GM19468 (cell line): ENCODE measurements around the gene MRM1.
"Not testable (repeated sequence)": the region's sequence is repeated elsewhere in the genome, so short reads cannot be mapped to it uniquely, and the experiment has no call there.

Source experiments
- ATAC-seq: cut with Tn5 transposase; IDR thresholded peaks from one replicate; pipeline ENCODE4 v1.9.1; 2021; ENCODE audit warnings: mild to moderate bottlenecking, moderate library complexity, moderate number of reproducible peaks; ENCODE audit not compliant: unreplicated experiment; ENCODE audit errors: extremely low read depth

Gene MRM1

DNA sequence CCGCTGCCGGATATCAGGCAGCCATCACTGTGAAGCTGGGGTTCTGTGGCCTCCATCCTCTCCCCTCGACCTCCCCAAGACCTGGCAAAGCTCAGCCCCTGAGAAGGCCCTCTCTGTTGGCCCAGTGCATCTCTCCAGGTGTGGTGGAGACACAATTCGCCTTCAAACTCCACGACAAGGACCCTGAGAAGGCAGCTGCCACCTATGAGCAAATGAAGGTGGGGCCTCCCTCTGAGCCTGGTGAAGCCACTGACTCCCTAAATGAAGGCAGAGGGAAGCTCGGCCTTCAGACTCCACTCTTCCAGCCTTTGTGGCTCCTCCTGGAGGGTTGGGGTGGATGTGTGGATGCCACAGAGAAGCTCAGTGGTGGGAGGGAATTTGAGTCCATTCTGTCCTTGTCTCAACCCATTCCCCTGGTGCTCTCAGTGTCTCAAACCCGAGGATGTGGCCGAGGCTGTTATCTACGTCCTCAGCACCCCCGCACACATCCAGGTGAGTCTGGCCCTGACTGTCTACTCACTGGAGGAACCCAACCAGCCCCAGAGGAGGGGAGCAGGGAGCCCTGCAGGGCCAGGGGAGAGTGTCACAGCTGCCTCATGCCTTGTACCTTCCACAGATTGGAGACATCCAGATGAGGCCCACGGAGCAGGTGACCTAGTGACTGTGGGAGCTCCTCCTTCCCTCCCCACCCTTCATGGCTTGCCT, 1.7 kb upstream of the MRM1 start:
- no peak for ATAC-seq

DNA sequence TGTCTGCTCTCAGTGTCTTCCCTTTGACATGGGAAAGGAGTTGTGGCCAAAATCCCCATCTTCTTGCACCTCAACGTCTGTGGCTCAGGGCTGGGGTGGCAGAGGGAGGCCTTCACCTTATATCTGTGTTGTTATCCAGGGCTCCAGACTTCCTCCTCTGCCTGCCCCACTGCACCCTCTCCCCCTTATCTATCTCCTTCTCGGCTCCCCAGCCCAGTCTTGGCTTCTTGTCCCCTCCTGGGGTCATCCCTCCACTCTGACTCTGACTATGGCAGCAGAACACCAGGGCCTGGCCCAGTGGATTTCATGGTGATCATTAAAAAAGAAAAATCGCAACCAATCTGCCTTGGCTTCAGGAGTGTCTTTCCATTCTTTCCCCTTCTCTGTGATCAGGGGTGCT, 918 bp upstream of the MRM1 start:
- ATAC-seq = no peak

GRCh38 chr17:36600936-36601302, 464 bp upstream of the MRM1 start:
- no peak for ATAC-seq

- ATAC-seq = no peak
Observed at GRCh38 chr17:36602030-36602748, 806 bp downstream of the MRM1 start.

- ATAC-seq = no peak
Observed at GRCh38 chr17:36602924-36603384, 1.6 kb downstream of the MRM1 start.

GRCh38 chr17:36605028-36605427, 3.6 kb downstream of the MRM1 start:
- not testable (repeated sequence) for ATAC-seq

DNA sequence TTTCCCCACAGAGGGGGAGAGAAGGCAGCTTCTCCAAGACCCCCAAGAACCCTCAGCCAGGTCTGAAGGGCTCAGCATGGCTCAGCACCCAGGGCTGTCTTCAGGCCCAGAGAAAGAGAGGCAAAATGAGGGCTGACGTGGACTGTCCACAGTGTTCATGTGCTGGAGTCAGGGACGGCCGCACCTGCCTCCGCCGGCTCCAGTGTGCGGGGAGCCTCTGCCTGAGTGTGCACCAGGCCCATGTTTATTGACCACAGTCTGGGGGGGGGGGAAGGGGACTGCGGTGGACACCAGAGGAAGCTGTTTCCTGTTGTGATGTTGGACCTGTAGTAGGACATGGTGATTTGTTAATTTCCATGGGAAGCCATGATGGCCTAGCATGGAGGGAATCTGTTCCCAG, 6.9 kb downstream of the MRM1 start:
- ATAC-seq = no peak

DNA sequence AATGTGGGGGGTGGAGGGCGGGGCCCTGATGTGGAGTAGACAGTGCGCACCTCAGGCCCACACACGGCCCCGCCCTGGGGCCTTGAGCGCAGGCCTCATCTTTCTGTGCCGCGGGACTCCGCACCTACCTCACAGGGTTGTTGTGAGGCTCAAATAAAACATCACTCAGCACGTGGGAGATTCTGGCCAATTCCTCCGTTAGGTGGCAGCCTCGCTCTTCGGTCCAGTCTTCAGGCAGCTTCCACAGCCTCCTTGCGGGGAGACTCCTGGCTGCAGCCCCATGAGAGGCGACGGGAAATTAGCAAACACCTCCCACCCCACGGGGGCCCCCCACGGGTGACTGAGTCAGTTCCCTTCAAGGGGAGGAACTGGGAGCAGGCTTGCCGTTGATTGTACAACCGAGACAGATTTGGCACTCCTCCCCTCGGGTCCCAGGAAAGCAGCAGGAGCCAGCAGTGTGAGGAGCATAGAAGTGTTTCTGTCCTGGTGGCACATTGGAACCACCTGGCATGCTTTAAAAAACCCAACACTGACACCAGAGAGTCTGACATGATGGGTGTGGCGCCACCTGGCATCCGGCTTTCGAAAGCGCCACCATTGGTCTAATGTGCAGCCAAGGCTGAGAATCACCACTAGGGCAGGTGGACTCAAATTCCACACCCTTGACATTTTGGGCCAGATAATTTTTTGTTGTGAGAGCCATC, 7.6 kb downstream of the MRM1 start:
- no peak for ATAC-seq

- no peak for ATAC-seq
Observed at GRCh38 chr17:36609498-36609862, 8.1 kb downstream of the MRM1 start.

DNA sequence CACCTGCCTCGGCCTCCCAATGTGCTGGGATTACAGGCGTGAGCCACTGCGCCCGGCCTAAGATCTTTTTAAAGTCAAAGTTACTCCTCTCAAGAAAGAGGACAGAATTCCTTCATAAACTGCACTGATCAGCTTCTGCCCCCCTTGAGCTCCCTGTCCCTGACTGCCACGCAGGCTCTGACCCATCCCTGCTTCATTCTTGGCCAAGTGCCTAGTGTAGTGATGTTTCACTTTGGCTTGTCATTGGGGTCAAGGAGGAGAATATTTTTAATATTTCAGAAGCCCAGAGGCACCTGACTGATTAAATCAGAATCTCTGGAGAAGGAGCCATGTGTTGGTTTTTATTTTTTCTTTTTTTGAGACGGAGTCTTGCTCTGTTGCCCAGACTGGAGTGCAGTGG, 9.1 kb downstream of the MRM1 start:
- ATAC-seq = no peak

DNA sequence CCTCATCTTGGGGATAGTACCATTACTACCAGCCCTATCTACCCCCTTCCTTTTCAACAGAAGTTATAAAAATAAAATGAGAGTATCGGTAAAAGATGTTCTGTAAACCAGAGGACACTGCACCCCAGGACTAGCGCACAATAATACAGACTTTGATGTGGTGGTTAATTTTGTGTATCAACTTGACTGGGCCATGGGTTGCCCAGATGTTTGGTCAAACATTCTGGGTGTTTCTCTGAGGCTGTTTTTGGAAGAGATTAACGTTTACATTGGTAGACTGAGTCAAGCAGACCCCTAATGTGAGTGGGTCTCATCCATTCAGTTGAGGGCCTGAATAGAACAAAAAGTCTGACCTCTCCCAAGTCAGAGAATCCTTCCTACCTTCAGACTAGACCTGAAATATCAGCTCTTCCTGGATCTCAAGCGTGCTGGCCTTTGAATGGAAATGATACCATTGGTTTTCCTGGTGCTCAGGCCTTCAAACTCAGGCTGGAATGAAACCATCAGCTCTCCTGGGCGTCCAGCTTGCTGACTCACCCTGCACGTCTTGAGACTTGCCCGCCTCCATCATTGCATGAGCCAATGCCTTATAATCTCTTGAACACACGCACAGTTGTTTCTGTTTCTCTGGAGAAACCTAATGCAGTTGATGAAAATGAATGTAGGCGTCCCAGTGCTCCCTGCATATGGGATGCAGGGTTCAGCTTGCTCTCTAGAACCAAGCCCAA, 10.1 kb downstream of the MRM1 start:
- ATAC-seq = no peak

- ATAC-seq = no peak
Observed at GRCh38 chr17:36612323-36612722, 10.9 kb downstream of the MRM1 start.

DNA sequence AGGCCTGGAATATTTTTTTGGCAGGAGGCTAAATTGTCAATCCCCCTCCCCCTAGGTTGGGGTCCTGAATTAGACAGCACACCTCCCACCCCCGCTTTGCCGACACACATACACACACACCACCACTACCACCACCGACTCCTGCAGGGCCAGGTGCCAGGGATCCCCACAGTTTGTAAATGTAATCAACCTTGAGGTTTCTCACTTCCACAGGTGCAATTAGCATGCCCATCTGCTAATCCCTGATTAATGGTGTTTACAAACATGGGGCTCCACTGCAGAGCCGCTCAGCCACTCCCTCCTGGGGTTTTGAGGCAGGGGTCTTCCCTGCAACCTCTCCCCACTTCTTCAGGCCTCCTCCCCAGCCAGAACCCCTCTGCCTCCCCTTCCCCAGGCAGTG, 11.8 kb downstream of the MRM1 start:
- ATAC-seq = no peak

- ATAC-seq = no peak
Observed at GRCh38 chr17:36614081-36614480, 12.7 kb downstream of the MRM1 start.

GRCh38 chr17:36614933-36615332, 13.6 kb downstream of the MRM1 start:
- ATAC-seq = no peak

- ATAC-seq = no peak
Observed at GRCh38 chr17:36616061-36617029, 15.0 kb downstream of the MRM1 start.

DNA sequence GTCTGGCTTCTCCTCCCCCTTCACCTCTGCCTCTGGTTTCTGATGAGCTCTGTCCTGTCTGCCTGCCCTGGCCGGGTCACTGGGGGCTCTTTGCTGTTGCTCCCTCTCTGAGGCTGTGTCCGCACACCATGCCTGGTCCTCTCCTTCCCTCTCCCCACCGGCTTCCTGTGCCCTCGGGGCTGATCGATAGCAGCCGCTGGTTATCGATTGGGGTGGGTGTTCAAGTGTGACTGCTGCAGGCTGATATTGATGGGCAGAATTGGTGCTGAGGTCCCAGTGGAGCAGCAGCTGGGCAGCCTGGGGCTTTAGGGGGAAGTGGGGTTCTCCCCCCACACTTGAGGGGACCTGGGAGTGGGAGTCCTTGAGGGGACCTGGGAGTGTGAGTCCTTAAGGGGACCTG, 16.4 kb downstream of the MRM1 start:
- no peak for ATAC-seq

DNA sequence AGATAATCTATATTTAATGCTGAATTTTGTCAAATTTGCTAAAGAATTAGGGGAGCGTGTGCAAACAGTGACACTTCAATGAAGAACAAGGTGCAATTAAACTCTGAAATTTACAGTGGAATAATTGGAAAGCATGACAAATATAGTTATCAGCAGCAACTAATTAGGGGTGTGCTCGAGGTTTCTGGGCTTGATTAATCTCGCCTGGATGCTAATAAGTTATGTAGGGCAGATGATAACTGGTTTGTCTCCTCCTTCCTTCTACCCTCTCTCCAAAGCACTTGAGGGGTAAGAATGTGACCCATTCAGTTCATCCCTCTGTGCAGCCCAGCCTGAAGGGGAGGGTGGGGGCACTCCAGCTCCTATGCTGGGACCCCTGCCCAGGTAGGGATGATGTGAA, 21.9 kb downstream of the MRM1 start:
- no peak for ATAC-seq

DNA sequence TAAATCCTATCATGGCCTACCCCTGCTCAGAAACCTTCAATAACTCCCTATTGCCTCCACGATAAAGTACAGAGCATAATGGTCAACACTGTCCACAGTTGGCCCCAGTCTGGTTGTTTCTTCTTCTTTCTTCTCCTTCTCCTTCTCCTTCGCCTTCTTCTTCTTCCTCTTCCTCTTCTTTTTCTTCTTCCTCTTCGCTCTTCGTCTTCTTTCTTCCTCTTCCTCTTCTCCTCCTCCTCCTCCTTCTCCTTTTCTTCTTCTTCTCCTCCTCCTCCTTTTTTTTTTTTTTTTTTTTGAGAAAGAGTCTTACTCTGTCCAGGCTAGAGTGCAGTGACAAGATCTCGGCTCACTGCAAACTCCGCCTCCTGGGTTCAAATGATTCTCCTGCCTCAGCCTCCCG, 23.8 kb downstream of the MRM1 start:
- no peak for ATAC-seq

- ATAC-seq = no peak
Observed at GRCh38 chr17:36627101-36627500, 25.7 kb downstream of the MRM1 start.
